Activated T-cell treated with anti-CD3 and anti-CD28 coated beads, Interleukin-2, amount 50 U/mL, for 72 hours (primary cell): Measurements from ENCODE around the gene SSRP1. TPM values are rescaled to one million over a fixed set of nuclear protein-coding genes. Genes with fewer than 3 reads are reported as not detected.

Experiments used
- ATAC-seq, 2 donors: fragments of 150-1000 bp; cut with Tn5 transposase; replicated peaks in 1 of 2; 2 replicates each; pipeline ENCODE4 v1.10.0; 2021; ENCODE audit warnings: moderate library complexity in 2 of 2, mild to moderate bottlenecking in 1 of 2
- DNase-seq, 2 donors: peaks; one replicate each; pipeline ENCODE4 v3.0.0; 2021 to 2022; ENCODE audit warnings: mixed read lengths in 1 of 2
- H3K27ac Mint-ChIP-seq: one replicate; pipeline ENCODE4 v1.8.0; 2022; ENCODE audit warnings: mild to moderate bottlenecking, moderate library complexity, mixed read lengths
- H3K27me3 Mint-ChIP-seq: one replicate; pipeline ENCODE4 v1.8.0; 2022; ENCODE audit warnings: low read depth, mixed read lengths
- H3K36me3 Mint-ChIP-seq, 2 donors: one replicate each; pipeline ENCODE4 v1.8.0; 2022; ENCODE audit warnings: mixed read lengths in 2 of 2, mild to moderate bottlenecking in 1 of 2; ENCODE audit not compliant: insufficient read depth in 2 of 2
- H3K4me1 Mint-ChIP-seq: one replicate; pipeline ENCODE4 v1.8.0; 2022; ENCODE audit warnings: low read depth, mixed read lengths
- H3K4me3 Mint-ChIP-seq, 2 donors: one replicate each; pipeline ENCODE4 v1.8.0; 2022; ENCODE audit warnings: mild to moderate bottlenecking in 2 of 2, mixed read lengths in 2 of 2, moderate library complexity in 2 of 2
- H3K9me3 Mint-ChIP-seq, 2 donors: one replicate each; pipeline ENCODE4 v1.8.0; 2022; ENCODE audit warnings: mixed read lengths in 2 of 2
- total RNA-seq, 2 donors: library from RNA; stranded (reverse); gene quantifications; one replicate each; pipeline ENCODE4 v1.2.3, GENCODE V29; 2022

The SSRP1 gene
- total RNA-seq, 2 donors from 2014 or later, result 213 to 254 TPM

- no peak overlapping the region for H3K27ac Mint-ChIP-seq
- H3K27me3 Mint-ChIP-seq, result no peaks in the 10 kb centered on the region
- no peak overlapping the region for H3K4me3 Mint-ChIP-seq
- peaks cover 16% of the 10 kb centered on the region for H3K4me1 Mint-ChIP-seq
- DNase-seq, result no peak
- ATAC-seq, result no peak
- no peaks in the 10 kb centered on the region for H3K36me3 Mint-ChIP-seq
- no peaks in the 10 kb centered on the region for H3K9me3 Mint-ChIP-seq
These were observed 21.3 kb downstream of the SSRP1 start for GRCh38 chr11:57314221-57314973.

- Mint-ChIP-seq H3K9me3 (no peaks in the 10 kb centered on the region), H3K4me3 (no peak overlapping the region), H3K36me3 (no peaks in the 10 kb centered on the region)
These were observed 21.9 kb downstream of the SSRP1 start for GRCh38 chr11:57313788-57314135.

GRCh38 chr11:57313071-57313787, 22.5 kb downstream of the SSRP1 start:
- Mint-ChIP-seq H3K36me3 (no peaks in the 10 kb centered on the region), H3K4me3 (no peak overlapping the region), H3K4me1 (peaks cover 16% of the 10 kb centered on the region), H3K9me3 (no peaks in the 10 kb centered on the region), H3K27me3 (no peaks in the 10 kb centered on the region), H3K27ac (no peak overlapping the region)
- no peak for DNase-seq
- ATAC-seq, result no peak

More at GRCh38 chr11:57313788-57314135, 21.9 kb downstream of the SSRP1 start:
- H3K4me1 Mint-ChIP-seq, result peaks cover 16% of the 10 kb centered on the region
- H3K27me3 Mint-ChIP-seq, result no peaks in the 10 kb centered on the region
- DNase-seq (no peak), ATAC-seq (no peak)
- no peak overlapping the region for H3K27ac Mint-ChIP-seq

- H3K27ac Mint-ChIP-seq, result no peak overlapping the region
These were observed 23.1 kb downstream of the SSRP1 start for GRCh38 chr11:57312511-57313021.

GRCh38 chr11:57311109-57311936, 24.4 kb downstream of the SSRP1 start:
- ATAC-seq, result peak; percentile 96 to 99
- H3K36me3 Mint-ChIP-seq, result no peaks in the 10 kb centered on the region
- peaks cover 16% of the 10 kb centered on the region for H3K4me1 Mint-ChIP-seq
- H3K9me3 Mint-ChIP-seq, result no peaks in the 10 kb centered on the region
- H3K27me3 Mint-ChIP-seq, result no peaks in the 10 kb centered on the region
- H3K27ac Mint-ChIP-seq, result no peak overlapping the region
- H3K4me3 Mint-ChIP-seq, result peak overlapping the region; percentile 48 to 60
- peak; percentile 76 to 80 for DNase-seq

More at GRCh38 chr11:57312511-57313021, 23.1 kb downstream of the SSRP1 start:
- ATAC-seq, result no peak
- no peak for DNase-seq
- Mint-ChIP-seq H3K4me1 (peaks cover 16% of the 10 kb centered on the region), H3K4me3 (peak overlapping the region in 1 of 2 donors; percentile 46), H3K36me3 (no peaks in the 10 kb centered on the region), H3K9me3 (no peaks in the 10 kb centered on the region), H3K27me3 (no peaks in the 10 kb centered on the region)

GRCh38 chr11:57310630-57311086, 25.0 kb downstream of the SSRP1 start:
- no peaks in the 10 kb centered on the region for H3K27me3 Mint-ChIP-seq
- no peaks in the 10 kb centered on the region for H3K9me3 Mint-ChIP-seq
- peaks cover 16% of the 10 kb centered on the region for H3K4me1 Mint-ChIP-seq
- H3K4me3 Mint-ChIP-seq, result peak overlapping the region; percentile 48 to 60
- ATAC-seq (no peak), DNase-seq (no peak)
- no peaks in the 10 kb centered on the region for H3K36me3 Mint-ChIP-seq
- H3K27ac Mint-ChIP-seq, result no peak overlapping the region

GRCh38 chr11:57310091-57310490, 25.6 kb downstream of the SSRP1 start:
- no peaks in the 10 kb centered on the region for H3K27me3 Mint-ChIP-seq
- no peaks in the 10 kb centered on the region for H3K36me3 Mint-ChIP-seq
- H3K9me3 Mint-ChIP-seq, result no peaks in the 10 kb centered on the region
- peaks cover 16% of the 10 kb centered on the region for H3K4me1 Mint-ChIP-seq
- no peak overlapping the region for H3K27ac Mint-ChIP-seq
- no peak for DNase-seq
- no peak overlapping the region for H3K4me3 Mint-ChIP-seq
- ATAC-seq, result no peak

GRCh38 chr11:57309106-57310059, 26.3 kb downstream of the SSRP1 start:
- Mint-ChIP-seq H3K36me3 (no peaks in the 10 kb centered on the region), H3K9me3 (no peaks in the 10 kb centered on the region), H3K4me1 (peaks cover 16% of the 10 kb centered on the region), H3K27me3 (no peaks in the 10 kb centered on the region), H3K4me3 (no peak overlapping the region), H3K27ac (no peak overlapping the region)
- ATAC-seq, result no peak
- no peak for DNase-seq

GRCh38 chr11:57308426-57309060, 27.1 kb downstream of the SSRP1 start:
- H3K36me3 Mint-ChIP-seq, result no peaks in the 10 kb centered on the region

GRCh38 chr11:57307666-57308270, 27.9 kb downstream of the SSRP1 start:
- no peaks in the 10 kb centered on the region for H3K36me3 Mint-ChIP-seq
- H3K4me3 Mint-ChIP-seq, result no peak overlapping the region
- ATAC-seq (no peak), DNase-seq (no peak)
- no peaks in the 10 kb centered on the region for H3K27me3 Mint-ChIP-seq
- H3K4me1 Mint-ChIP-seq, result peaks cover 16% of the 10 kb centered on the region
- no peak overlapping the region for H3K27ac Mint-ChIP-seq
- no peaks in the 10 kb centered on the region for H3K9me3 Mint-ChIP-seq

More at GRCh38 chr11:57308426-57309060, 27.1 kb downstream of the SSRP1 start:
- H3K27ac Mint-ChIP-seq, result no peak overlapping the region
- H3K4me3 Mint-ChIP-seq, result no peak overlapping the region
- no peaks in the 10 kb centered on the region for H3K27me3 Mint-ChIP-seq
- peaks cover 16% of the 10 kb centered on the region for H3K4me1 Mint-ChIP-seq
- H3K9me3 Mint-ChIP-seq, result no peaks in the 10 kb centered on the region
- no peak for DNase-seq
- ATAC-seq, result no peak

- no peaks in the 10 kb centered on the region for H3K27me3 Mint-ChIP-seq
- no peaks in the 10 kb centered on the region for H3K9me3 Mint-ChIP-seq
- H3K4me1 Mint-ChIP-seq, result peaks cover 12% of the 10 kb centered on the region
- peaks cover 0 to 3% of the 10 kb centered on the region in 2 donors for H3K36me3 Mint-ChIP-seq
- no peak overlapping the region for H3K27ac Mint-ChIP-seq
- no peak for DNase-seq
- ATAC-seq, result no peak
- H3K4me3 Mint-ChIP-seq, result no peak overlapping the region
These were observed 28.6 kb downstream of the SSRP1 start for GRCh38 chr11:57306940-57307565.
